Thoracic aorta (tissue), 2 donors: ENCODE results near the gene LRP1B. TPM values are rescaled to one million over a fixed set of nuclear protein-coding genes. Genes with fewer than 3 reads are reported as not detected.

Source experiments
- ATAC-seq: fragments of 150-250 bp; one replicate; pipeline ENCODE4 v1.8.0; 2017; ENCODE audit warnings: low read depth; ENCODE audit not compliant: insufficient number of reproducible peaks, low FRiP score
- DNase-seq: peaks from one replicate; pipeline ENCODE4 v3.0.0-alpha.2; 2020; ENCODE audit warnings: low spot score
- H3K27ac ChIP-seq, 2 donors: fragments of 200-600 bp; sonication (generic); 1 replicate in 1 of 2; 2 replicates in 1 of 2; pipeline ENCODE4 v1.5.1; 2016; ENCODE audit warnings: mild to moderate bottlenecking in 2 of 2, moderate library complexity in 2 of 2
- H3K27me3 ChIP-seq: fragments of 200-600 bp; sonication (generic); replicated peaks from 2 replicates; pipeline ENCODE4 v1.6.0; 2016; ENCODE audit warnings: mild to moderate bottlenecking; ENCODE audit not compliant: insufficient read depth
- H3K36me3 ChIP-seq: fragments of 200-600 bp; sonication (generic); one replicate; pipeline ENCODE4 v1.5.1; 2016
- H3K4me1 ChIP-seq, 2 donors: fragments of 200-600 bp; sonication (generic); 1 replicate in 1 of 2; 2 replicates in 1 of 2; pipeline versions ENCODE4 v1.5.1 to v1.6.0; 2016; ENCODE audit warnings: low read depth in 2 of 2, mild to moderate bottlenecking in 1 of 2; ENCODE audit not compliant: control insufficient read depth in 1 of 2
- H3K4me3 ChIP-seq: fragments of 200-600 bp; sonication (generic); 2 replicates; pipeline ENCODE4 v1.5.1; 2016; ENCODE audit warnings: mild to moderate bottlenecking
- H3K9me3 ChIP-seq: fragments of 200-600 bp; sonication (generic); 2 replicates; pipeline ENCODE4 v1.5.1; 2016
- CTCF ChIP-seq: fragments of 200-600 bp; sonication (generic); IDR thresholded peaks from one replicate; pipeline ENCODE4 v1.5.1; 2019; ENCODE audit warnings: antibody characterized with exemption
- total RNA-seq, 2 donors: library from RNA; depleted of rRNA; stranded (reverse); fragments of >200 nt; gene quantifications; one replicate each; pipeline versions ENCODE4 v1.1.0 to v1.2.3, GENCODE V29; 2016

Gene LRP1B
- total RNA-seq, 2 donors from 2014 or later: 0.27 to 0.28 TPM

GRCh38 chr2:141992695-141993094, 138.1 kb downstream of the LRP1B start:
- TF ChIP-seq CTCF: no peak
- ATAC-seq: no peak

GRCh38 chr2:141968433-141968832, 162.4 kb downstream of the LRP1B start:
- no peak for TF ChIP-seq CTCF
- ATAC-seq (no peak), DNase-seq (no peak)
- H3K27ac ChIP-seq: no peak overlapping the region
- H3K4me1 ChIP-seq: no peaks in the 10 kb centered on the region
- no peaks in the 10 kb centered on the region for H3K9me3 ChIP-seq
- H3K4me3 ChIP-seq: no peak overlapping the region
- H3K27me3 ChIP-seq: no peaks in the 10 kb centered on the region
- no peaks in the 10 kb centered on the region for H3K36me3 ChIP-seq

More at GRCh38 chr2:141992695-141993094, 138.1 kb downstream of the LRP1B start:
- no peaks in the 10 kb centered on the region for H3K9me3 ChIP-seq
- no peak overlapping the region for H3K4me3 ChIP-seq
- no peak overlapping the region for H3K27ac ChIP-seq
- DNase-seq: no peak
- H3K4me1 ChIP-seq: no peaks in the 10 kb centered on the region
- H3K36me3 ChIP-seq: no peaks in the 10 kb centered on the region
- H3K27me3 ChIP-seq: no peaks in the 10 kb centered on the region

GRCh38 chr2:141967980-141968379, 162.8 kb downstream of the LRP1B start:
- DNase-seq: no peak
- Histone ChIP-seq H3K27ac (no peak overlapping the region), H3K36me3 (no peaks in the 10 kb centered on the region), H3K4me3 (no peak overlapping the region), H3K4me1 (no peaks in the 10 kb centered on the region), H3K27me3 (no peaks in the 10 kb centered on the region), H3K9me3 (no peaks in the 10 kb centered on the region)
- no peak for TF ChIP-seq CTCF
- ATAC-seq: no peak

- DNase-seq (no peak), ATAC-seq (no peak)
- Histone ChIP-seq H3K27me3 (no peaks in the 10 kb centered on the region), H3K4me1 (no peaks in the 10 kb centered on the region), H3K9me3 (no peaks in the 10 kb centered on the region), H3K27ac (no peak overlapping the region), H3K4me3 (no peak overlapping the region), H3K36me3 (no peaks in the 10 kb centered on the region)
- TF ChIP-seq CTCF: no peak
Observed at GRCh38 chr2:141967503-141967902, 163.3 kb downstream of the LRP1B start.

GRCh38 chr2:141959941-141960340, 170.9 kb downstream of the LRP1B start:
- H3K9me3 ChIP-seq: no peaks in the 10 kb centered on the region
- no peaks in the 10 kb centered on the region for H3K36me3 ChIP-seq
- TF ChIP-seq CTCF: no peak
- H3K4me3 ChIP-seq: no peak overlapping the region
- no peak overlapping the region for H3K27ac ChIP-seq
- H3K4me1 ChIP-seq: no peaks in the 10 kb centered on the region
- H3K27me3 ChIP-seq: no peaks in the 10 kb centered on the region
- no peak for DNase-seq
- ATAC-seq: no peak
